Astrocyte (in vitro differentiated cells and primary cell): ENCODE measurements around the gene BIRC3. TPM values are rescaled to one million over a fixed set of nuclear protein-coding genes. Genes with fewer than 3 reads are reported as not detected.

Experiments
- DNase-seq: peaks from one replicate; pipeline ENCODE4 v3.0.0-alpha.2; 2010; ENCODE audit warnings: low read depth
- FAIRE-seq: peaks from 2 replicates; lab custom pipeline; 2011; peaks lifted over from hg19 to GRCh38; lab: Jason Lieb, UNC
- H2AFZ ChIP-seq: 2 replicates; pipeline ENCODE4 v1.6.0; 2012; ENCODE audit warnings: low read depth, low read length, inconsistent platforms
- H3K27ac ChIP-seq: 2 replicates; pipeline ENCODE4 v1.5.1; 2011; ENCODE audit warnings: low read depth, low read length, inconsistent platforms
- H3K27me3 ChIP-seq: 2 replicates; pipeline ENCODE4 v1.6.0; 2011; ENCODE audit warnings: low read length, inconsistent platforms; ENCODE audit not compliant: insufficient read depth
- H3K36me3 ChIP-seq: 2 replicates; pipeline ENCODE4 v1.5.1; 2011; ENCODE audit warnings: low read length, inconsistent platforms; ENCODE audit not compliant: insufficient read depth
- H3K4me1 ChIP-seq: 2 replicates; pipeline ENCODE4 v1.5.1; 2011; ENCODE audit warnings: low read length, inconsistent platforms; ENCODE audit not compliant: insufficient read depth
- H3K4me2 ChIP-seq: 2 replicates; pipeline ENCODE4 v1.6.0; 2012; ENCODE audit warnings: low read length, inconsistent platforms
- H3K4me3 ChIP-seq: 2 replicates; pipeline ENCODE4 v1.5.1; 2011; ENCODE audit warnings: low read depth, mild to moderate bottlenecking, low read length, inconsistent platforms; ENCODE audit not compliant: insufficient read depth
- H3K79me2 ChIP-seq: 2 replicates; pipeline ENCODE4 v1.6.0; 2012; ENCODE audit warnings: mild to moderate bottlenecking, low read length, inconsistent platforms; ENCODE audit not compliant: insufficient read depth
- H3K9ac ChIP-seq: 2 replicates; pipeline ENCODE4 v1.6.0; 2012; ENCODE audit warnings: mild to moderate bottlenecking, low read length, inconsistent platforms
- H3K9me3 ChIP-seq: 2 replicates; pipeline ENCODE4 v1.5.1; 2012; ENCODE audit warnings: low read depth, mild to moderate bottlenecking, low read length, inconsistent platforms; ENCODE audit not compliant: insufficient read depth
- H4K20me1 ChIP-seq: 2 replicates; pipeline ENCODE4 v1.6.0; 2012; ENCODE audit warnings: low read length, inconsistent platforms; ENCODE audit not compliant: insufficient read depth
- H3K27ac Mint-ChIP-seq: one replicate; pipeline ENCODE4 v1.8.0; 2021; ENCODE audit warnings: mild to moderate bottlenecking, mixed read lengths; ENCODE audit not compliant: unreplicated experiment
- H3K27me3 Mint-ChIP-seq: one replicate; pipeline ENCODE4 v1.8.0; 2021; ENCODE audit warnings: low read depth, mixed read lengths; ENCODE audit not compliant: unreplicated experiment
- H3K36me3 Mint-ChIP-seq: one replicate; pipeline ENCODE4 v1.8.0; 2021; ENCODE audit warnings: low read depth, mixed read lengths; ENCODE audit not compliant: unreplicated experiment
- H3K4me1 Mint-ChIP-seq: one replicate; pipeline ENCODE4 v1.8.0; 2021; ENCODE audit warnings: low read depth, mixed read lengths; ENCODE audit not compliant: unreplicated experiment
- H3K4me3 Mint-ChIP-seq: one replicate; pipeline ENCODE4 v1.8.0; 2021; ENCODE audit warnings: mild to moderate bottlenecking, moderate library complexity, mixed read lengths; ENCODE audit not compliant: unreplicated experiment
- H3K9me3 Mint-ChIP-seq: one replicate; pipeline ENCODE4 v1.8.0; 2021; ENCODE audit warnings: mild to moderate bottlenecking, mixed read lengths; ENCODE audit not compliant: unreplicated experiment
- EZH2 ChIP-seq: IDR thresholded peaks from 2 replicates; pipeline ENCODE4 v1.6.1; 2012; ENCODE audit warnings: mild to moderate bottlenecking, low read length, inconsistent platforms; ENCODE audit not compliant: insufficient read depth
- total RNA-seq: library from RNA; stranded (reverse); gene quantifications from 2 replicates; pipeline ENCODE4 v1.2.1, GENCODE V29; 2021
- TF ChIP-seq, protein P1 (sequence below): IDR thresholded peaks from 2 replicates; pipeline ENCODE4 v1.5.1; 2011; ENCODE audit warnings: low read depth, mild to moderate bottlenecking, inconsistent platforms, low read length, moderate library complexity; ENCODE audit not compliant: insufficient read depth

Gene BIRC3
- total RNA-seq, 1 donor from 2014 or later, result 2.6 TPM

DNA sequence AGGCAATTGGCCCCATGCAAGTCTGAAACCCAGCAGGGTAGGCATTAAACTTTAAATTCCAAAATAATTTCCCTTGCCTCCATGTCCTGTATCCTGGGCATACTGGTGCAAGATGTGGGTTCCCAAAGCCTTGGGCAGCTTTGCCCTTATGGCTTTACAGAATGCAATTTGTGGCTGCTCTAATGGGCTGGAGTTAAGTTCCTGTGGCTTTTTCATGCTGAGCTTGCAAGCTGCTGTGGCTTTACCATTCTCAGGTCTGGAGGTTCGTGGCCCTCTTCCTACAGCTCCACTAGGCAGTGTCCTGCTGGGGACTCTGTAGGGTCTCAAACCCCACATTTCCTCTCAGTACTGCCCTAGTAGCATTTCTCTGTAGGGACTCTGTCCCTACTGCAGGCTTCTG is 15.0 kb upstream of the BIRC3 start:
- no peaks in the 10 kb centered on the region for H3K36me3 ChIP-seq
- H3K4me3 ChIP-seq, result no peak overlapping the region
- H3K36me3 Mint-ChIP-seq, result no peaks in the 10 kb centered on the region
- H3K27ac Mint-ChIP-seq, result no peak overlapping the region
- TF ChIP-seq, protein P1, sequence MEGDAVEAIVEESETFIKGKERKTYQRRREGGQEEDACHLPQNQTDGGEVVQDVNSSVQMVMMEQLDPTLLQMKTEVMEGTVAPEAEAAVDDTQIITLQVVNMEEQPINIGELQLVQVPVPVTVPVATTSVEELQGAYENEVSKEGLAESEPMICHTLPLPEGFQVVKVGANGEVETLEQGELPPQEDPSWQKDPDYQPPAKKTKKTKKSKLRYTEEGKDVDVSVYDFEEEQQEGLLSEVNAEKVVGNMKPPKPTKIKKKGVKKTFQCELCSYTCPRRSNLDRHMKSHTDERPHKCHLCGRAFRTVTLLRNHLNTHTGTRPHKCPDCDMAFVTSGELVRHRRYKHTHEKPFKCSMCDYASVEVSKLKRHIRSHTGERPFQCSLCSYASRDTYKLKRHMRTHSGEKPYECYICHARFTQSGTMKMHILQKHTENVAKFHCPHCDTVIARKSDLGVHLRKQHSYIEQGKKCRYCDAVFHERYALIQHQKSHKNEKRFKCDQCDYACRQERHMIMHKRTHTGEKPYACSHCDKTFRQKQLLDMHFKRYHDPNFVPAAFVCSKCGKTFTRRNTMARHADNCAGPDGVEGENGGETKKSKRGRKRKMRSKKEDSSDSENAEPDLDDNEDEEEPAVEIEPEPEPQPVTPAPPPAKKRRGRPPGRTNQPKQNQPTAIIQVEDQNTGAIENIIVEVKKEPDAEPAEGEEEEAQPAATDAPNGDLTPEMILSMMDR, result no peak
- no peak for TF ChIP-seq EZH2
- no peaks in the 10 kb centered on the region for H4K20me1 ChIP-seq
- no peak overlapping the region for H3K4me3 Mint-ChIP-seq
- H3K4me2 ChIP-seq, result no peak overlapping the region
- H3K4me1 ChIP-seq, result no peaks in the 10 kb centered on the region
- no peaks in the 10 kb centered on the region for H3K79me2 ChIP-seq
- H3K27me3 Mint-ChIP-seq, result no peaks in the 10 kb centered on the region
- peaks cover 3% of the 10 kb centered on the region for H3K9me3 ChIP-seq
- H3K27ac ChIP-seq, result no peak overlapping the region
- H3K9me3 Mint-ChIP-seq, result peaks cover 9% of the 10 kb centered on the region
- FAIRE-seq (no peak), DNase-seq (no peak)
- H2AFZ ChIP-seq, result no peak overlapping the region
- peaks cover 2% of the 10 kb centered on the region for H3K4me1 Mint-ChIP-seq
- no peak overlapping the region for H3K9ac ChIP-seq
- H3K27me3 ChIP-seq, result no peaks in the 10 kb centered on the region

DNA sequence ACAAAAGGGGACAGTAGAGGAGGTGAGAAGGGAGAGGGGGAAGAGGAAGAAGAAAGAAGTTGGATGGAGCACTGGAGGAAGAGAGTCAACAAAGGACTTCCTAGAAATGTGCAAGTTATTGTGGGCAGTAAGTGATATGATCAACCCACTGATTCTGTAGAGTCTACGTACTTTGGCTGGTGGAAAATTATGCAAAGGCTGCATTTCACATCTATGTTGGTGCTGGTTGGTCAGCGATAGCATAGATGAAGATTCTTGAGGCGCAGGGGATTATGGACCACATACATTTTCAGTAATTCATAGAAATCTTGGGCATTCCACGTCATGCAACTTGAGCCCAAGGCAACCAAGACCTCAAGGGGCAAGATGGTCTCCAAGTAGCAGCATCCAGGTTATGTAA is 12.6 kb upstream of the BIRC3 start:
- Mint-ChIP-seq H3K36me3 (no peaks in the 10 kb centered on the region), H3K4me3 (no peak overlapping the region), H3K9me3 (peaks cover 9% of the 10 kb centered on the region), H3K27ac (no peak overlapping the region), H3K27me3 (no peaks in the 10 kb centered on the region), H3K4me1 (peaks cover 2% of the 10 kb centered on the region)
- Histone ChIP-seq H3K79me2 (no peaks in the 10 kb centered on the region), H3K9ac (no peak overlapping the region), H3K27ac (no peak overlapping the region), H2AFZ (no peak overlapping the region), H3K4me3 (no peak overlapping the region), H3K4me1 (no peaks in the 10 kb centered on the region), H3K27me3 (no peaks in the 10 kb centered on the region), H3K9me3 (peaks cover 3% of the 10 kb centered on the region), H3K4me2 (no peak overlapping the region), H3K36me3 (no peaks in the 10 kb centered on the region), H4K20me1 (no peaks in the 10 kb centered on the region)
- no peak for FAIRE-seq
- no peak for TF ChIP-seq EZH2
- TF ChIP-seq, protein P1, result no peak
- no peak for DNase-seq

DNA sequence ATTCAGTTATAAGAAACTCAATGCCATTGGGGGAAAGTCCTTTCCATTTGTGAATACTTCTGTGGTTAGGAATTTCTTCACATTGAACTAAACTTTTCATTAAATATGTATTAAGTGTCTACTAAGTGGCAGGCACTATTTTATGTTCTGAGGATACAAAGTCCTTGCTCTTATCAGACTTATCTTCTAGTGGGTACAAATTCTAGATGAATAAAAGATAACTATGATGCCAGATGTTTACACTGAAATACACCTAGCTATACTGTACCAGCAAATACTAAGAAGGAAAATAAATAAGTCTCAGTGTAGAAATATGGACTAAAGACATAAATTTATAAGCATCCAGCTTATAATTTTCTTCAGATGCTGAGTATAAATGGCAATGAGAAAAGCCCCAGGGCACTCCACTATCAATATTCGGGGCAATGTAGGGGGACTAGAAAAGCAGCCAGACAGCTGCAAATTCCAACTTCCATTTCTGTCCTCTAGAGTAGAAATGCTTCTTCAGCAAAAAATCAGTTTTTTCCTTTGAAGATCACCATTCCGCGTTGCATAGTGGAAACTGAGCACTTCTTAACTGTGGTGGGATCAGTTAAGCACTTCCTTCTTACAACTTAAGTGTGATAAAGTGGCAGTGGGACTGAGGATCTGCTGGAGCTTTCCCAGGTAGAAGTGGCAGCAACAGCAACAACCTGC is 11.8 kb upstream of the BIRC3 start:
- no peak for TF ChIP-seq EZH2
- H3K27me3 Mint-ChIP-seq, result no peaks in the 10 kb centered on the region
- FAIRE-seq, result no peak

More for the DNA sequence above, 11.8 kb upstream of the BIRC3 start:
- no peaks in the 10 kb centered on the region for H3K27me3 ChIP-seq
- peaks cover 3% of the 10 kb centered on the region for H3K9me3 ChIP-seq
- no peaks in the 10 kb centered on the region for H3K36me3 ChIP-seq
- no peak overlapping the region for H3K27ac Mint-ChIP-seq
- no peaks in the 10 kb centered on the region for H3K79me2 ChIP-seq
- H2AFZ ChIP-seq, result no peak overlapping the region
- H3K27ac ChIP-seq, result no peak overlapping the region
- H3K9me3 Mint-ChIP-seq, result peaks cover 9% of the 10 kb centered on the region
- no peak overlapping the region for H3K9ac ChIP-seq
- H3K4me3 ChIP-seq, result no peak overlapping the region
- H3K4me1 ChIP-seq, result no peaks in the 10 kb centered on the region
- H4K20me1 ChIP-seq, result no peaks in the 10 kb centered on the region
- no peak overlapping the region for H3K4me2 ChIP-seq
- H3K4me1 Mint-ChIP-seq, result peaks cover 2% of the 10 kb centered on the region
- H3K36me3 Mint-ChIP-seq, result no peaks in the 10 kb centered on the region
- DNase-seq, result no peak
- no peak overlapping the region for H3K4me3 Mint-ChIP-seq
